Endothelial cell of umbilical vein (primary cell): ENCODE results near the gene PPFIA1. TPM values are rescaled to one million over a fixed set of nuclear protein-coding genes. Genes with fewer than 3 reads are reported as not detected.

Experiments
- BruUV-seq: library from RNA; stranded (reverse); fragments of 400-500 nt; replicated peaks from 2 replicates; lab custom pipeline; 2021; lab: Mats Ljungman, UMichigan
- CTCF ChIA-PET: fragments of 300-600, 350-600 bp; sonication (Branson Sonifier 250); formaldehyde crosslinking; loops from one replicate; lab custom pipeline; 2021; ENCODE audit warnings: antibody characterized with exemption, inconsistent platforms; lab: Charles Lee
- POLR2A ChIA-PET: fragments of 300-600, 350-600 bp; sonication (Branson Sonifier 250); formaldehyde crosslinking; loops from one replicate; lab custom pipeline; 2021; ENCODE audit warnings: antibody characterized with exemption, inconsistent platforms; lab: Charles Lee
- DNase-seq: peaks from one replicate; pipeline ENCODE4 v3.0.0-alpha.2; 2011; ENCODE audit warnings: low read depth, low spot score
- FAIRE-seq: peaks from 2 replicates; lab custom pipeline; 2011; peaks lifted over from hg19 to GRCh38; lab: Jason Lieb, UNC
- H2AFZ ChIP-seq: 2 replicates; pipeline ENCODE4 v1.6.0; 2012; ENCODE audit warnings: low read depth, low read length, control low read depth, inconsistent platforms
- H3K27ac ChIP-seq: 2 replicates; pipeline ENCODE4 v1.5.1; 2011; ENCODE audit warnings: low read depth, mild to moderate bottlenecking, control low read depth, low read length, moderate library complexity; ENCODE audit not compliant: insufficient read depth
- H3K27me3 ChIP-seq, 2 experiments: 2 replicates each; pipeline versions ENCODE4 v1.6.0 to v1.6.1; 2011; ENCODE audit warnings: low read length in 2 of 2, mixed read lengths in 1 of 2; ENCODE audit not compliant: control insufficient read depth in 2 of 2, insufficient read depth in 2 of 2
- H3K36me3 ChIP-seq, 2 experiments: 2 replicates in 1 of 2; 3 replicates in 1 of 2; pipeline ENCODE4 v1.5.1; 2011; ENCODE audit warnings: low read length in 2 of 2, mild to moderate bottlenecking in 1 of 2, moderate library complexity in 1 of 2; ENCODE audit not compliant: control insufficient read depth in 2 of 2, insufficient read depth in 2 of 2; ENCODE audit errors: extremely low read depth in 1 of 2
- H3K4me1 ChIP-seq: 3 replicates; pipeline ENCODE4 v1.5.1; 2011; ENCODE audit warnings: mild to moderate bottlenecking, low read length; ENCODE audit not compliant: control insufficient read depth, insufficient read depth; ENCODE audit errors: extremely low read depth
- H3K4me2 ChIP-seq: 2 replicates; pipeline ENCODE4 v1.6.1; 2011; ENCODE audit warnings: low read length, control low read depth, mixed read lengths; ENCODE audit not compliant: insufficient read depth
- H3K4me3 ChIP-seq, 3 experiments: fragments of 200-600 bp in 1 of 3; sonication (generic), shearing (Covaris generic) in 1 of 3; replicated peaks in 1 of 3; 2 replicates each; pipeline ENCODE4 v1.5.1; 2011 to 2016; ENCODE audit warnings: control low read depth in 3 of 3, low read length in 3 of 3, mild to moderate bottlenecking in 2 of 3, inconsistent platforms in 1 of 3, low read depth in 1 of 3, moderate library complexity in 1 of 3; ENCODE audit not compliant: insufficient read depth in 1 of 3
- H3K79me2 ChIP-seq: 2 replicates; pipeline ENCODE4 v1.6.0; 2012; ENCODE audit warnings: low read length, inconsistent platforms; ENCODE audit not compliant: control insufficient read depth, insufficient read depth
- H3K9ac ChIP-seq: replicated peaks from 2 replicates; pipeline ENCODE3; 2011; ENCODE audit warnings: low read length, control low read depth; ENCODE audit not compliant: insufficient read depth; ENCODE audit errors: extremely low read depth
- H3K9me1 ChIP-seq: replicated peaks from 3 replicates; pipeline ENCODE4 v1.6.0; 2011; ENCODE audit warnings: mild to moderate bottlenecking, low read length; ENCODE audit not compliant: control insufficient read depth, insufficient read depth; ENCODE audit errors: extremely low read depth
- H3K9me3 ChIP-seq: replicated peaks from 2 replicates; pipeline ENCODE4 v1.5.1; 2012; ENCODE audit warnings: low read length, inconsistent platforms; ENCODE audit not compliant: control insufficient read depth, insufficient read depth
- H4K20me1 ChIP-seq: replicated peaks from 2 replicates; pipeline ENCODE3; 2011; ENCODE audit warnings: mild to moderate bottlenecking, low read length; ENCODE audit not compliant: control insufficient read depth, insufficient read depth; ENCODE audit errors: extremely low read depth
- CTCF ChIP-seq, 2 donors: IDR thresholded peaks; 1 replicate in 1 of 2; 2 replicates in 1 of 2; pipeline ENCODE4 v1.5.1; 2011; ENCODE audit warnings: low read length in 2 of 2, mild to moderate bottlenecking in 2 of 2, moderate library complexity in 2 of 2, control low read depth in 1 of 2, inconsistent platforms in 1 of 2, low read depth in 1 of 2; ENCODE audit not compliant: insufficient read depth in 1 of 2; ENCODE audit errors: extremely low read depth in 1 of 2
- EZH2 ChIP-seq: IDR thresholded peaks from 2 replicates; pipeline ENCODE4 v1.6.1; 2012; ENCODE audit warnings: borderline replicate concordance, low read depth, mild to moderate bottlenecking, moderate library complexity, low read length, inconsistent platforms; ENCODE audit not compliant: severe bottlenecking
- FOS ChIP-seq: IDR thresholded peaks from 2 replicates; pipeline ENCODE4 v1.6.1; 2011; ENCODE audit warnings: mild to moderate bottlenecking, low read length, moderate library complexity, borderline replicate concordance; ENCODE audit not compliant: insufficient read depth
- GATA2 ChIP-seq: IDR thresholded peaks from 2 replicates; pipeline ENCODE4 v1.7.0; 2011; ENCODE audit warnings: low read depth, mild to moderate bottlenecking, moderate library complexity, mixed read lengths, low read length; ENCODE audit not compliant: insufficient read length, insufficient read depth
- JUN ChIP-seq: IDR thresholded peaks from 2 replicates; pipeline ENCODE4 v1.6.1; 2011; ENCODE audit warnings: borderline replicate concordance, low read depth; ENCODE audit not compliant: insufficient read length, insufficient read depth
- MAX ChIP-seq: IDR thresholded peaks from 2 replicates; pipeline ENCODE4 v1.6.1; 2011; ENCODE audit not compliant: insufficient read depth, insufficient read length
- MYC ChIP-seq: IDR thresholded peaks from one replicate; pipeline ENCODE4 v1.6.1; 2011; ENCODE audit warnings: mild to moderate bottlenecking, low read depth, low read length
- POLR2AphosphoS5 ChIP-seq: IDR thresholded peaks from 2 replicates; pipeline ENCODE4 v1.6.1; 2012; ENCODE audit warnings: low read depth, mild to moderate bottlenecking, control low read depth, low read length, moderate library complexity; ENCODE audit not compliant: insufficient read depth
- dilution Hi-C: fragments of 300-500 bp; cut with MboI; formaldehyde crosslinking; loops from one replicate; pipeline ENCODE4 v1.15.0; 2019; ENCODE audit warnings: low sequenced_read_pairs; ENCODE audit not compliant: extremely low pct_ligation_motif_present
- intact Hi-C: fragments of 100-400 bp; cut with micrococcal nuclease; formaldehyde crosslinking; loops from one replicate; pipeline ENCODE4 v1.10.0; 2022
- polyA plus RNA-seq, 4 experiments: library from polyadenylated mRNA; depleted of rRNA in 3 of 4; stranded (reverse) in 3 of 4; unstranded in 1 of 4; fragments of >200 nt; gene quantifications; 2 replicates each; pipeline versions ENCODE4 v1.2.1 to v1.2.3, GENCODE V29; 2011 to 2012; ENCODE audit warnings: missing spikeins in 1 of 4
- total RNA-seq: library from RNA; stranded (reverse); gene quantifications from 2 replicates; pipeline ENCODE4 v1.2.3, GENCODE V29; 2021

The PPFIA1 gene
- total and polyA plus RNA-seq, 2 donors (not counting 3 experiments of a cell fraction or from before 2014, with no cell fraction given), result 44.3 to 60.9 TPM

- Histone ChIP-seq H3K27ac (no peak overlapping the region), H3K9ac (no peak overlapping the region), H3K79me2 (no peaks in the 10 kb centered on the region), H2AFZ (no peak overlapping the region), H3K4me3 (no peak overlapping the region), H3K27me3 (no peaks in the 10 kb centered on the region), H3K36me3 (no peaks in the 10 kb centered on the region), H3K4me2 (no peak overlapping the region), H3K9me3 (no peaks in the 10 kb centered on the region), H3K9me1 (no peaks in the 10 kb centered on the region), H3K4me1 (no peaks in the 10 kb centered on the region), H4K20me1 (no peaks in the 10 kb centered on the region)
- POLR2A ChIA-PET, result no interaction called here
- no peak for TF ChIP-seq FOS
- TF ChIP-seq EZH2, result no peak
- TF ChIP-seq POLR2AphosphoS5, result no peak
- TF ChIP-seq MYC, result no peak
- no peak for TF ChIP-seq CTCF (IDR thresholded peaks at IDR 0.05; ENCODE audit: extremely low read depth in 1 of 2, insufficient read depth in 1 of 2, low read depth in 1 of 2, low read length in 2 of 2)
- no peak for TF ChIP-seq MAX
- TF ChIP-seq JUN, result no peak
- TF ChIP-seq GATA2, result no peak
- CTCF ChIA-PET, result interaction anchor here (0.6 kb wide), 1 partner anchor 69 kb away, joined by 3 read pairs; no protein-coding TSS in a partner anchor
- dilution Hi-C loops, result no loop called here
- DNase-seq (no peak), FAIRE-seq (no peak)
- no TSS peak for BruUV-seq
- intact Hi-C loops, result no loop called here
These were observed 24.3 kb upstream of the PPFIA1 start for GRCh38 chr11:70246196-70246595.
